SK-N-MC (cell line): ENCODE results near the gene FAXDC2.

Experiments used
- DNase-seq: peaks from one replicate; pipeline ENCODE4 v3.0.0-alpha.2; 2011; ENCODE audit warnings: low read depth, low spot score
- H3K27ac ChIP-seq: fragments of 200-600 bp; sonication (generic); 2 replicates; pipeline ENCODE4 v1.5.1; 2016; ENCODE audit warnings: mixed run types
- H3K36me3 ChIP-seq: fragments of 200-600 bp; sonication (generic); 2 replicates; pipeline ENCODE4 v1.6.1; 2017; ENCODE audit warnings: antibody characterized with exemption, low read length, mixed read lengths; ENCODE audit not compliant: insufficient read depth
- H3K4me3 ChIP-seq: fragments of 200-600 bp; sonication (generic); 2 replicates; pipeline ENCODE4 v1.5.1; 2016
- H3K9ac ChIP-seq: fragments of 200-600 bp; sonication (generic); 2 replicates; pipeline ENCODE4 v1.8.0; 2017; ENCODE audit warnings: mixed run types, mixed read lengths; ENCODE audit not compliant: insufficient read length
- H3K9me3 ChIP-seq: fragments of 200-600 bp; sonication (generic); 2 replicates; pipeline ENCODE4 v1.6.1; 2017; ENCODE audit warnings: low read depth, mild to moderate bottlenecking, antibody characterized with exemption, low read length, moderate library complexity, mixed read lengths
- EZH2 ChIP-seq: fragments of 200-600 bp; sonication (generic); IDR thresholded peaks from one replicate; pipeline ENCODE4 v1.6.1; 2017; ENCODE audit warnings: antibody characterized with exemption
- FOXP2 ChIP-seq: optimal IDR thresholded peaks from 2 replicates; pipeline ENCODE3; 2011; ENCODE audit warnings: mild to moderate bottlenecking, moderate library complexity; ENCODE audit not compliant: insufficient read depth; ENCODE audit errors: extremely low read length, control extremely low read depth
- POLR2AphosphoS5 ChIP-seq: IDR thresholded peaks from 2 replicates; pipeline ENCODE4 v1.6.1; 2012; ENCODE audit warnings: mild to moderate bottlenecking, low read depth, low read length, borderline replicate concordance

The FAXDC2 gene

DNA sequence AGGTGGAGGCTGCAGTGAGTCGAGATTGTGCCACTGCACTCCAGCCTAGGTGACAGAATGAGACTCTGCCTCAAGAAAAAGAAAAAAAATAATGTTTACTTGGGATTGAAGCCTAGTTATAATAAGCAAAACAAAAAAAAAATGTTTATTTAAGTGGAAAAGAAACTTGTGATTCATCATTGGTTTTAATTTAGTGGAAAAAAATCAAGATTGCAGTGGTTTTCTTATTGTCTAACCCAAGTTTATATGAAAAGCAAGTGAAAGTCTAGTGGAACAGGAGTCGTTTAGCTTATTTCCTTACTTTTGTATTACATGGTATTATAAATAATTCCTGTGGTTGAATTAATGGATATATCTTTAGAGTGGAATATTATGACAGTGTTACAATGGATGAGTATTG, 16.4 kb upstream of the FAXDC2 start:
- peak overlapping the region; percentile 42; the same call in 1 of the 2 replicates for H3K27ac ChIP-seq
- H3K4me3 ChIP-seq, result no peak overlapping the region
- peaks cover 77% of the 10 kb centered on the region for H3K36me3 ChIP-seq
- DNase-seq, result no peak
- H3K9ac ChIP-seq, result no peak overlapping the region
- no peaks in the 10 kb centered on the region for H3K9me3 ChIP-seq
- no peak for TF ChIP-seq FOXP2
- no peak for TF ChIP-seq EZH2
- no peak for TF ChIP-seq POLR2AphosphoS5

DNA sequence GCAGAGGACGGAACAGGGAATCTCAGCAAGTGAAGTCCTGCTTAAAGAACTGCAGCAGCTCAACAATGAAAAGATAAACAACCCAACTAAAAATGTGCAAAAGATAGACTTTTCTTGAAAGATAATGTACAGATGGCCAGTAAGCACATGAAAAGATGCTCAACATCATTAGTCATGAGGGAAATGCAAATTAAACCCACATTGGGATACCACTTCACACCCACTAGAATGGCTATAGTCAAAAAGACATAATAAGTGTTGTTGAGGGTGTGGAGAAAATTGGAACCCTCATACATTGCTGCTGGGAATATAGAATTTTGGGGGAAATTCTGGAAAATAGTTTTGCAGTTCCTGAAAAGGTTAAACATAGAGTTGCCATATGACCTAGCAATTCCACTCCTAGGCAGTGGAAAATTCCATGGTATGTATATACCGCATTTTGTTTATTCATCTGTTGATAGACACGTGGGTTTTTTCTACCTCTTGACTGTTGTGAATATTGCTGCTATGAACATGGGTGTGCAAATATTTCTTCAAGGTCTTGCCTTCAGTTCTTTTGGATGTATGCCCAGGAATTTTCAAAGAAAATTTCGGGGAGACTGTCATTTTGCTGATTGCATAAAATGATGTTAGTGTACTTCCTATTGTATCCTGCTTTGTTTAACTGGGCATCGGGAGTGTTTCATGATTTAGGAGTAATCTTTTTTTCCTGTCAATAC, 15.2 kb upstream of the FAXDC2 start:
- Histone ChIP-seq H3K36me3 (peaks cover 71% of the 10 kb centered on the region), H3K9me3 (no peaks in the 10 kb centered on the region), H3K9ac (no peak overlapping the region), H3K27ac (0 out of 2 replicates have a peak overlapping the region, but pooled peaks have one; percentile 3), H3K4me3 (no peak overlapping the region)
- TF ChIP-seq POLR2AphosphoS5 (no peak), FOXP2 (no peak), EZH2 (no peak)
- DNase-seq, result no peak

DNA sequence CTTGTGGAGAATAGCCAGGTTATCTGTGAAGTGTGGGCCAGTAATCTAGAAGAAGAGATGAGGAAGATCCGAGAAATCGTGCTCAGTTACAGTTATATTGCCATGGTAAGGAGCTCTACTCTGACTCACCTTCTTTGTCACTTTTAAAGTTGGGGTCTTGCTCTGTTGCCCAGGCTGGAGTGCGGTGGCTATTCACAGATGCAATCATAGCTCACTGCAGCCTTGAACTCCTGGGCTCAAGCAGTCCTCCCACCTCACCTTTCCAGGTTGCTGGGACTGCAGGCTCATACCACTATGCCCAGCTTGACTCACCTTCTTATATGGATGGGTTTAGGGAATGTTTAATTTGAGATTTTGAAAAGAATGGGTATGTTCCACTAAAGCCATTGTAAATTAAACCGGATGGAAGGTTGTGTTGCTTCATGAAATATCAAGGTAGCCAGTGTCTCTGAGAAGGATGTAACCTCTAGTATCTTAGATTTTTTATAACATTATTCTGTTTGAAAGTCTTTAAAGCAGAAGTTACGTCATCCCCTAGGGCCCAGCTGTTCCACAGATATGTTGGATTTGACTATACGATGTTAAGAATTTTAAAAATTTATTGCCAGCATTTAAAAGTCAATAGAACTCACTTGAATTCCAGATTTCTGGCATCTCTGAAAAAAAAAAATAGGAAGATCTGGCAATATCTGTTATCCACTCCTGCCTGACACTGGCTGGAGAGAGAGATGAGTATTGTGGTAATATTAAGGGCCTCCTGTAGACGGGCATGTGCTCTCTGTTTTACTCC, 13.1 kb upstream of the FAXDC2 start:
- no peak for TF ChIP-seq FOXP2
- TF ChIP-seq POLR2AphosphoS5, result no peak
- TF ChIP-seq EZH2, result no peak
- no peak overlapping the region for H3K9ac ChIP-seq
- H3K36me3 ChIP-seq, result peaks cover 59% of the 10 kb centered on the region
- no peak overlapping the region for H3K4me3 ChIP-seq
- DNase-seq, result no peak
- H3K9me3 ChIP-seq, result no peaks in the 10 kb centered on the region
- 0 out of 2 replicates have a peak overlapping the region, but pooled peaks have one; percentile 25 for H3K27ac ChIP-seq

DNA sequence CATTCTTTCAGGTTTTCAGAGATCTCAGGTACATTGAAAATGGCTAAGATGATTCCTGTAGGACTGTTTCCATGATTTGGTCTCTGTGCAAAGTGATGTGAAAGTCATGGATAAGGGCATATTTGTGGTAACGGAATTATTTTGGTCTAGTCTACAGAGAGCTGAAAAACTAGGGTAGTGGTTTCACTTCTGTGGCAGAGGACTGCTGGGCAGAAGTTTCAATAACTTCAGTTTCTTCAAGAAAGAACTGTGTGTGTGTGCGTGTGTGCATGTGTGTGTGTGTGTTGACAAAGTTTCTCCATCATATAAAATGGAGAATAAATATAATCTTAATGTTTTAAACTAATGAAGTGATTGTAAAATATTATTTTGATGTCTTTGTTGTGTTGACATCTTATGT, 12.4 kb upstream of the FAXDC2 start:
- H3K9ac ChIP-seq, result no peak overlapping the region

DNA sequence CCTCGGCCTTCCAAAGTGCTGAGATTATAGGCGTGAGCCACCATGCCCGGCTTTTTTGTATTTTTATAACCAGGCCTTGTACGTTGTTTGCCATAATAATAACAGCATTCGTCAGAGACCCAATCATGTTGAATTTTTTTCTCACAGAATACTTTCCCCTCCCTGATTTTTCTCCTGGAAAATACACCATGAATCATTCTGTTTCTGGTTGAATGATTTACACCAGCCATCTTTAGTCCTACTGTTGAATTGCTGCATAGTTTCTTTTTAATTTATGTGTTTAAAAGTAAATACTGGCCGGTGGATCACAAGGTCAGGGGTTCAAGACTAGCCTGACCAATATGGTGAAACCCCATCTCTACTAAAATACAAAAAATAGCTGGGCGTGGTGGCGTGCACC, 11.5 kb upstream of the FAXDC2 start:
- no peak for TF ChIP-seq FOXP2
- TF ChIP-seq EZH2, result no peak
- no peak for TF ChIP-seq POLR2AphosphoS5
- H3K27ac ChIP-seq, result no peak overlapping the region
- H3K9me3 ChIP-seq, result no peaks in the 10 kb centered on the region
- no peak for DNase-seq
- peaks cover 51% of the 10 kb centered on the region for H3K36me3 ChIP-seq
- no peak overlapping the region for H3K9ac ChIP-seq
- no peak overlapping the region for H3K4me3 ChIP-seq

More for the DNA sequence above, 12.4 kb upstream of the FAXDC2 start:
- Histone ChIP-seq H3K4me3 (no peak overlapping the region), H3K9me3 (no peaks in the 10 kb centered on the region), H3K27ac (no peak overlapping the region), H3K36me3 (peaks cover 58% of the 10 kb centered on the region)
- DNase-seq, result no peak
- TF ChIP-seq EZH2 (no peak), FOXP2 (no peak), POLR2AphosphoS5 (no peak)

DNA sequence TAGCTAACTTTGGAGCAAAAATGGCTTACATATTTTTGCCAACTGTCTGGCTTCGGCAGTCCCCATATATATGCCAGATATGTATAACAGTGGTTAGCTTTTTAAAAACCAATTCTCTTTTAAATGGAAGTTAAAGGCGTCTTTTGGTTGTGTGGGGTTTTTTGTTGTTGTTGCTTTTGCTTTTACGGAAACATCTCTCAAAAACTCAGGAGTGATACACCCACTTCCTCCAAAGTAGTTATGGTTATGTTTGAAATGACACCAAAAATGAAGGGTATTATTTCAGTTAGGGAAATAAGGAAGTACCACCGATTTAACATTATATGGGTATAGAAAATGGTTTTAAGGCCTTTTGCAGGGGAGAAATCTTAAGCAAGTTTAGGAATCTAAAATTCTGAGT, 10.4 kb upstream of the FAXDC2 start:
- Histone ChIP-seq H3K9ac (peak overlapping the region; percentile 90), H3K4me3 (peak overlapping the region; percentile 87), H3K9me3 (no peaks in the 10 kb centered on the region), H3K27ac (peak overlapping the region; percentile 48; the same call in 1 of the 2 replicates), H3K36me3 (peaks cover 40% of the 10 kb centered on the region)
- no peak for DNase-seq
- TF ChIP-seq EZH2, result no peak
- no peak for TF ChIP-seq POLR2AphosphoS5
- TF ChIP-seq FOXP2, result no peak

DNA sequence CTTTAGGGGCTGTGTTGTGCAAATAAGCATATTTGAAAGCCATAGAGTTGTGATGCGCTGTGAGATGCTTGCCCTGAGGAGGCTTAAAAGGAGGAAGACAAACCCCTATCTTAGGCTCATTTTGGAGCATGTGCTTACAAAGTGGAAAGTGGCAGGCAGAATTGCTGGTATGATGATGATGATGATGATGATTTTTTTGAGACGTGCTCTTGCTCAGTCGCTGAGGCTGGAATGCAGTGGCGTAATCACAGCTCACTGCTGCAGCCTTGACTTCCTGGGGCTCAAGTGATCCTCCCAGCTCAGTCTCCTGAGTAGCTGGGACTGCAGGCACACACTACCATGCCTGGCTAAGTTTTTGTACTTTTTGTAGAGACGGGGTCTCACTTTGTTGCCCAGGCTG, 9.7 kb upstream of the FAXDC2 start:
- peak overlapping the region; percentile 87 for H3K4me3 ChIP-seq
- peaks cover 33% of the 10 kb centered on the region for H3K36me3 ChIP-seq
- DNase-seq, result no peak
- H3K9me3 ChIP-seq, result no peaks in the 10 kb centered on the region
- H3K9ac ChIP-seq, result peak overlapping the region; percentile 90
- TF ChIP-seq POLR2AphosphoS5 (no peak), EZH2 (no peak), FOXP2 (no peak)
- H3K27ac ChIP-seq, result no peak overlapping the region

DNA sequence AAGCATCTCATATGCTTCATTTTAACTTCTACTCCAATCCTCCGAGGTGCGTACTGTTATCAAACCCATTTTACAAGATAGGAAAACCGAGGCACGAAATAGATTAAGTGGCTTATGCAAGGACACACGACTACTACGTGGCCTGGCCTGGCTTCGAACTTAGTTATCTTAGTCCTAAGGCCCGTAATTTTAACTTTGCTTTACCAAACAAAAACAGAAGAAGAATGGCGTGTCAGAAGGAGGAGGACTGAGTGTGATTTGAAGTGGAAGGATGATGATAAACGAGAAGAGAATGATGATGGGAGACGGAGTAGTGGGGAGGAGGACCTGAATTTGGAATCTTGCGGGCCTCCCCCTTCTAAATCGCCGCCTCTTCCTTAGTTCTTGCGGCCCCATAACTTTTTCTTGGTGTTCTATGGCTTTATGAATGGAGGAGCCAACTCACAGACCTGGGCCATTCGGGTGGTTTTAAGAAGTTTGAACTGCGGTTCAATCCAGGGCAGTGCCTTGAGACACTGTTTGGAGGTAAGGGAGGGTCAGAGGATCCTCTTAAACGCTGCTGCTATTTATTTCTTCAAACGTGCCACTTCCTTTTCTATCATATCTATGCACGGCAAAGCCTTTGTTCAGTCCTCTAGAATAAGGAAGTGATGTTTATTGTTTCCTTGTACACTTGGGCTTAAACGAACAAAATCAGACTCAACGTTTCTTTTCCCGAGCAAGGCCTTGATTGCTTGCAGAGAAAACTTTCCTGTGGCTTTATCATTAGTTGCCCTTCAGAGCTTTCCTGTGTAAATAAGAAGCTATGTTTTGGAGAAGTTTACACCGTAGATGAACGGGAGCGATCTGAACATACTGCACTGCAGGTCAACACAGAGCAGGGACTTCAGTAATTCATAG, 8.8 kb upstream of the FAXDC2 start:
- DNase-seq, result no peak
- no peak for TF ChIP-seq FOXP2
- no peak for TF ChIP-seq EZH2
- TF ChIP-seq POLR2AphosphoS5, result no peak
- Histone ChIP-seq H3K36me3 (peaks cover 24% of the 10 kb centered on the region), H3K9me3 (no peaks in the 10 kb centered on the region), H3K4me3 (peak overlapping the region; percentile 87), H3K27ac (peak overlapping the region; percentile 96), H3K9ac (peak overlapping the region; percentile 90)
